ENCODE data around the gene VSTM4. TPM values are rescaled to one million over a fixed set of nuclear protein-coding genes. Genes with fewer than 3 reads are reported as not detected.

Gene VSTM4, protein sequence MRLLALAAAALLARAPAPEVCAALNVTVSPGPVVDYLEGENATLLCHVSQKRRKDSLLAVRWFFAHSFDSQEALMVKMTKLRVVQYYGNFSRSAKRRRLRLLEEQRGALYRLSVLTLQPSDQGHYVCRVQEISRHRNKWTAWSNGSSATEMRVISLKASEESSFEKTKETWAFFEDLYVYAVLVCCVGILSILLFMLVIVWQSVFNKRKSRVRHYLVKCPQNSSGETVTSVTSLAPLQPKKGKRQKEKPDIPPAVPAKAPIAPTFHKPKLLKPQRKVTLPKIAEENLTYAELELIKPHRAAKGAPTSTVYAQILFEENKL
- total RNA-seq, result 21.1 TPM
- long read RNA-seq, full-length matches to known transcripts, result 23 of 59 reads
- long read RNA-seq, partial matches to known transcripts, result 4 of 59 reads
- long read RNA-seq, other reads (novel, unspliced or antisense), result 32 of 59 reads

DNA sequence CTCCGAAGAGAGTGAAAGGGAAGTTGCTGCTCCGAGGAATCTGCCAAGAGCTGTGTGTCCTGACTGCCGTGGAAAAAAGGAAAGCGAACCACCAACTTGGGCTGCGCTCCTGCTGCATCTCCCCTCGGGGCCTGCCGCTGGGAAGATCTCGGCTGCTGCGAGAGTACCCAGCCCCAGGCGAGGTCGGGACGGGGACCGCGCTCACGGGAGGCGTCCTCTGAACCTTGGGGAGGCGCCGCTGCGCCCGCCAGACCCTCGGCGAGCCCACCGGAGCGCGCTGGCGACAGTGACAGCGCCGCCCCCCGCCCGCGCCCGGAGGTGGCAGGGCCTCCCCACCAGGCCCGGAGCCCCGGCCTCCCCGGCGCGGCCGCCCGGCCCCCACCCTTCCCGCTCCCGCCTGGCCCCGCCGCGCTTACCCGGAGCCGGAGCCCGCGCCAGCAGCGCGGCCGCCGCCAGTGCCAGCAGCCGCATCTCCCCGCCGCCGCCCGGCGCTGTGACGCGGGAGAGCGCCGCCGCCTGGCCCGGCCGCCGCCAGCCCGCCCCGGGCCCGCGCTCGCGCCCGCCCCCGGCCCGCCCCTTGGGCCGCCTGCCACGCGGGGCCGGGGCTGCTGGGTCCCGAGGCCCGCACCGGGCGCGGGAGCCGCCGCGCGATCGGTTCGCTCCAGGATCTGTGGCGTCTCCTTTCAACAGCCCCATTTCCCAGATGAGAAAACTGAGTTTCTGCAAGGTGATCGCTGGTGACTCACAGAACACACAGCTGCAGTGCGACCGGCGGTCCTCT lies at the start of gene VSTM4:
VSTM4 (minus strand) TSS at position 508 of the 781 bp plus-strand sequence; CDS start at position 471, 37 bp downstream.
- Histone ChIP-seq H3K27me3 (ENCODE audit: low read depth) (no peaks in the 10 kb centered on the region), H3K4me1 (peaks cover 59% of the 10 kb centered on the region), H3K4me3 (peak within 1 kb of the TSS; percentile 77), H3K9me3 (replicated peaks) (no peaks in the 10 kb centered on the region), H3K27ac (replicated peaks) (peak within 1 kb of the TSS; percentile 88), H3K36me3 (no peaks in the 10 kb centered on the region)
- intact Hi-C loops (cut with micrococcal nuclease), result no loop called here
- peak; percentile 61 for DNase-seq
- TF ChIP-seq, protein P1, sequence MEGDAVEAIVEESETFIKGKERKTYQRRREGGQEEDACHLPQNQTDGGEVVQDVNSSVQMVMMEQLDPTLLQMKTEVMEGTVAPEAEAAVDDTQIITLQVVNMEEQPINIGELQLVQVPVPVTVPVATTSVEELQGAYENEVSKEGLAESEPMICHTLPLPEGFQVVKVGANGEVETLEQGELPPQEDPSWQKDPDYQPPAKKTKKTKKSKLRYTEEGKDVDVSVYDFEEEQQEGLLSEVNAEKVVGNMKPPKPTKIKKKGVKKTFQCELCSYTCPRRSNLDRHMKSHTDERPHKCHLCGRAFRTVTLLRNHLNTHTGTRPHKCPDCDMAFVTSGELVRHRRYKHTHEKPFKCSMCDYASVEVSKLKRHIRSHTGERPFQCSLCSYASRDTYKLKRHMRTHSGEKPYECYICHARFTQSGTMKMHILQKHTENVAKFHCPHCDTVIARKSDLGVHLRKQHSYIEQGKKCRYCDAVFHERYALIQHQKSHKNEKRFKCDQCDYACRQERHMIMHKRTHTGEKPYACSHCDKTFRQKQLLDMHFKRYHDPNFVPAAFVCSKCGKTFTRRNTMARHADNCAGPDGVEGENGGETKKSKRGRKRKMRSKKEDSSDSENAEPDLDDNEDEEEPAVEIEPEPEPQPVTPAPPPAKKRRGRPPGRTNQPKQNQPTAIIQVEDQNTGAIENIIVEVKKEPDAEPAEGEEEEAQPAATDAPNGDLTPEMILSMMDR (IDR thresholded peaks at IDR 0.05; ENCODE audit: borderline replicate concordance), result no peak

DNA sequence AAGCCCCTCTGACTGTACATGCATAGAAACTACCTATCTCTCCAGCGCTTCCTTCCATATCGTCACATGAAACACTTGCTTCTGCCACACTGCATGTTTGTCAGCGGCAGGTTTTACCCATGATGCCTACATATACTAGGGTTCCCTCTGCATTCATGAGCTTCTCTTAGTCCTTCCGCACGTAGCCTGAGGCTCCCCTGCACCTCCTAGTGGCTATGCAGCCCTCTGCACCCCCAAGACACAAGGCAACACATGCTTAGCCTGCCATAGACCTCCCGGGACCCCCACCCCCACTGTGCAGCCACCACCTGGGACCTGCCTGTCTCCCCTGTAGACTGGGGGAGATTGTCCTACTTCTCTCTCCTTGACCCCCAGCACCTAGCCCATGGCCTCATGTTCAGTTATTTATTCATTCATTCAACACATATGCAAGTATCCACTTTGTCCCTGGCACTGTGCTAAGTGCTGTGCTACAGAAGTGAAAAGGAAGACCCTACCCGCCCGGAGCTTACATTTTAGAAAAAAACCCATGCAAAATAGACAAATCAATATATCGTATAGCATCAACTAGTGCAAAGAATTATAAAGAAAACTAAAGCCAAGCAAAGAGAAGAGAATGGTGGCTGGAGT lies 49.4 kb upstream of the VSTM4 start:
- TF ChIP-seq, protein P1 (IDR thresholded peaks at IDR 0.05; ENCODE audit: borderline replicate concordance), result peak; percentile 77
- Histone ChIP-seq H3K27ac (replicated peaks) (no peak overlapping the region), H3K4me3 (no peak overlapping the region), H3K4me1 (peaks cover 42% of the 10 kb centered on the region), H3K9me3 (replicated peaks) (no peaks in the 10 kb centered on the region), H3K36me3 (peaks cover 21% of the 10 kb centered on the region), H3K27me3 (ENCODE audit: low read depth) (no peaks in the 10 kb centered on the region)
- no peak for DNase-seq
- intact Hi-C loops (cut with micrococcal nuclease), result loop anchor here (10.0 kb wide), 1 partner anchor 180 kb away; no protein-coding TSS in a partner anchor

DNA sequence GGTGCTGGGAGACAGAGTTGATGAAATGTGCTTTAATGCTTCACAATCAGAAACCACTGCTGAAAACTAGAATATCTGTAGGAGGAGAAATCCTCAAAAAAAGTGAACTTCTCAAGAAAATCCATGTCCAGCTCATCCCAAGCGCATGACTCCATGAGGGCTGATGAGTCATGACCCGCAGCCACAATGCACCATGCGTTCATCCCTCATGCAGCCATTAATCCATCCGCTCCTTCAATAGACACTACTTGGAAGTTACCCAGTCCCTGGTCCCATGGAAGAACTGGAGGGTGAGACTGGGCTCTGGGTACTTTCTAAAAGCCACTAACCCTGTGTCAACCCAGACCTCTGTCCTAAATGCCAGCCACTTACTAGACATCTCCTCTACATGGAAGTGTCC lies 48.4 kb upstream of the VSTM4 start:
- no peaks in the 10 kb centered on the region for H3K9me3 ChIP-seq (replicated peaks)
- TF ChIP-seq, protein P1 (IDR thresholded peaks at IDR 0.05; ENCODE audit: borderline replicate concordance), result no peak
- no peaks in the 10 kb centered on the region for H3K27me3 ChIP-seq (ENCODE audit: low read depth)
- H3K4me1 ChIP-seq, result peaks cover 39% of the 10 kb centered on the region
- intact Hi-C loops (cut with micrococcal nuclease), result loop anchor here (10.0 kb wide), 1 partner anchor 179 kb away; no protein-coding TSS in a partner anchor
- H3K27ac ChIP-seq (replicated peaks), result no peak overlapping the region
- H3K4me3 ChIP-seq, result no peak overlapping the region
- DNase-seq, result no peak
- H3K36me3 ChIP-seq, result peaks cover 21% of the 10 kb centered on the region

DNA sequence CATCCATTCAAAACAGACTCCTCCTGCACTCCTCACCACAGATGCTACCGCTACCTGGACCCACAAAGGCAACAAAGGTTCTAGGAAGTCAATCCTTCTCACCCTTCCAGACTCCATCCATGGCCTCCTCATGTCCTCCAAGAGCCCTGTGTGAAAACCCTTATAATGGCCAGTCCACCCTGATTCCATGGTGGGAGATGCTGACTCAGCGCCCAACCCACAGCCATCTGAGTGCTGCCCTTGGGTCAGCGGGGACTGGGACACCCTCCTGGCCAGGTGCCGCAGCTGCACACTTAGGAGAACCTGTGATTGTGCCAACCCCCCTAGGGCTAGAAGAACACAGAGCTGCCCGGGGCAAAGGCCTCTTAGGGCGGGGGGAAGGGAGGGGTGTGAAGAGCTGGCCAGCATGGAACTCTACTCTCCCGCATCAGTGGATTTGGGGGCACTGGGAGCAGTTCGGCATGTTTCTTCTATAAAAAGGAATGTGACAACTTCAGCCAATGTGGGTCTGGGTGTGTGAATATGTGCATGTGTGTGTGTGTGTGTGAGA lies 47.5 kb upstream of the VSTM4 start:
- intact Hi-C loops (cut with micrococcal nuclease), result loop anchor here (10.0 kb wide), 1 partner anchor 178 kb away; no protein-coding TSS in a partner anchor
- TF ChIP-seq, protein P1 (IDR thresholded peaks at IDR 0.05; ENCODE audit: borderline replicate concordance), result no peak
- Histone ChIP-seq H3K9me3 (replicated peaks) (no peaks in the 10 kb centered on the region), H3K4me1 (peaks cover 33% of the 10 kb centered on the region), H3K4me3 (no peak overlapping the region), H3K36me3 (peaks cover 21% of the 10 kb centered on the region), H3K27ac (replicated peaks) (no peak overlapping the region), H3K27me3 (ENCODE audit: low read depth) (no peaks in the 10 kb centered on the region)
- DNase-seq, result no peak

DNA sequence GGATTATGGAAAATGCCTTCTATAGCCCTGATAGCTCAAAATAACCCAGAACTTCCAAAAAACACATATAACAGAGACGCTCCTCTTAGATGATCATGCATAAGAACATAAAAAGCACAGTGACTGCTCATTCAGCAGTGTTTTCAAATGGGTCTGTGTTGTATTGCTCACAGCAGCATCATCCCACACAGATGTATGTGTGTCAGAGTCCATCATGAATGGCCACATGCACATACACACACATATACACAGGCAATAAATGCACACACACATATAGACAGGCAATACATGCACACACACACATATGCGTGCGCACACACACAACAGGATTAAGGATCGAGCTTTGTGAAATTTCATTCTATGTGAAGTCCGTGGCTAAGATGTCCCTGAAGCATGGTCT lies 46.7 kb upstream of the VSTM4 start:
- Histone ChIP-seq H3K27ac (replicated peaks) (no peak overlapping the region), H3K36me3 (peaks cover 24% of the 10 kb centered on the region), H3K27me3 (ENCODE audit: low read depth) (no peaks in the 10 kb centered on the region), H3K4me3 (no peak overlapping the region), H3K9me3 (replicated peaks) (no peaks in the 10 kb centered on the region), H3K4me1 (peaks cover 27% of the 10 kb centered on the region)
- DNase-seq, result no peak
- intact Hi-C loops (cut with micrococcal nuclease), result loop anchor here (10.0 kb wide), 1 partner anchor 177 kb away; no protein-coding TSS in a partner anchor
- TF ChIP-seq, protein P1 (IDR thresholded peaks at IDR 0.05; ENCODE audit: borderline replicate concordance), result no peak
